ENCODE measurements around the gene LCN15.
A peak's percentile ranks its signal among the peaks of the same experiment; 100 is the strongest.

LCN15 gene

GRCh38 chr9:136721339-136722092 lies 42.8 kb downstream of the LCN15 start:
- Histone ChIP-seq H3K27ac (peak overlapping the region in 4 of 11 experiments; percentile 2 to 26 (median 8); a peak in 3 of 22 replicates), H3K4me3 (no peak overlapping the region), H3K36me3 (peaks cover 56 to 85% (median 65%) of the 10 kb centered on the region in 11 experiments), H3K9ac (peak overlapping the region in 6 of 11 experiments; percentile 6 to 61 (median 22); a peak in 5 of 22 replicates), H3K9me3 (replicated peaks in 1 of 11) (no peaks in the 10 kb centered on the region), H3K27me3 (no peaks in the 10 kb centered on the region), H4K20me1 (peaks cover 74 to 100% (median 93%) of the 10 kb centered on the region in 11 experiments), H3K4me1 (peaks cover 81 to 100% (median 89%) of the 10 kb centered on the region in 10 experiments), H3K4me2 (peak overlapping the region in 10 of 11 experiments; percentile 58 to 100 (median 82); a peak in 10 of 22 replicates)
- no peak for TF ChIP-seq Cebpa-rat (IDR thresholded peaks at IDR 0.05)

GRCh38 chr9:136720898-136721338 lies 43.4 kb downstream of the LCN15 start:
- H3K36me3 ChIP-seq = peaks cover 50 to 85% (median 61%) of the 10 kb centered on the region in 11 experiments
- no peaks in the 10 kb centered on the region for H3K27me3 ChIP-seq
- TF ChIP-seq Cebpa-rat (IDR thresholded peaks at IDR 0.05) = no peak
- H3K9ac ChIP-seq = peak overlapping the region in 10 of 11 experiments; percentile 11 to 61 (median 31); a peak in 12 of 22 replicates
- peak overlapping the region in 10 of 11 experiments; percentile 58 to 100 (median 82); a peak in 16 of 22 replicates for H3K4me2 ChIP-seq
- peaks cover 68 to 100% (median 87%) of the 10 kb centered on the region in 11 experiments for H4K20me1 ChIP-seq
- no peaks in the 10 kb centered on the region for H3K9me3 ChIP-seq (replicated peaks in 1 of 11)
- H3K27ac ChIP-seq = peak overlapping the region in 7 of 11 experiments; percentile 2 to 54 (median 23); a peak in 6 of 22 replicates
- H3K4me3 ChIP-seq = no peak overlapping the region
- peaks cover 75 to 100% (median 89%) of the 10 kb centered on the region in 10 experiments for H3K4me1 ChIP-seq

GRCh38 chr9:136720251-136720897 lies 43.9 kb downstream of the LCN15 start:
- H3K4me3 ChIP-seq = no peak overlapping the region
- no peak for TF ChIP-seq Cebpa-rat (IDR thresholded peaks at IDR 0.05)
- peaks cover 45 to 84% (median 59%) of the 10 kb centered on the region in 11 experiments for H3K36me3 ChIP-seq
- peak overlapping the region in 10 of 11 experiments; percentile 7 to 68 (median 52); a peak in 14 of 22 replicates for H3K9ac ChIP-seq
- H3K4me1 ChIP-seq = peaks cover 69 to 100% (median 89%) of the 10 kb centered on the region in 10 experiments
- peak overlapping the region; percentile 58 to 100 (median 81); a peak in 19 of 22 replicates for H3K4me2 ChIP-seq
- peaks cover 62 to 100% (median 82%) of the 10 kb centered on the region in 11 experiments for H4K20me1 ChIP-seq
- no peaks in the 10 kb centered on the region for H3K27me3 ChIP-seq
- H3K27ac ChIP-seq = peak overlapping the region in 6 of 11 experiments; percentile 4 to 54 (median 24); a peak in 6 of 22 replicates
- H3K9me3 ChIP-seq (replicated peaks in 1 of 11) = no peaks in the 10 kb centered on the region

GRCh38 chr9:136719195-136719880 lies 45.0 kb downstream of the LCN15 start:
- Histone ChIP-seq H3K4me1 (peaks cover 68 to 100% (median 89%) of the 10 kb centered on the region in 10 experiments), H3K9ac (peak overlapping the region; percentile 32 to 68 (median 57); a peak in 18 of 22 replicates), H4K20me1 (peaks cover 52 to 100% (median 72%) of the 10 kb centered on the region in 11 experiments), H3K27me3 (no peaks in the 10 kb centered on the region), H3K4me2 (peak overlapping the region; percentile 58 to 100 (median 81)), H3K9me3 (replicated peaks in 1 of 11) (no peaks in the 10 kb centered on the region), H3K4me3 (0 out of 20 replicates have a peak overlapping the region, but pooled peaks of 1 of the 10 experiments have one; percentile 7), H3K36me3 (peaks cover 34 to 81% (median 49%) of the 10 kb centered on the region in 11 experiments), H3K27ac (peak overlapping the region in 10 of 11 experiments; percentile 11 to 68 (median 57); a peak in 17 of 22 replicates)
- TF ChIP-seq Cebpa-rat (IDR thresholded peaks at IDR 0.05) = no peak

GRCh38 chr9:136718345-136719194 lies 45.7 kb downstream of the LCN15 start:
- H3K27me3 ChIP-seq = no peaks in the 10 kb centered on the region
- no peak for TF ChIP-seq Cebpa-rat (IDR thresholded peaks at IDR 0.05)
- H3K9me3 ChIP-seq (replicated peaks in 1 of 11) = no peaks in the 10 kb centered on the region
- H3K27ac ChIP-seq = peak overlapping the region in 8 of 11 experiments; percentile 22 to 68 (median 54); a peak in 11 of 22 replicates
- H3K4me3 ChIP-seq = 0 out of 20 replicates have a peak overlapping the region, but pooled peaks of 1 of the 10 experiments have one; percentile 7
- peaks cover 44 to 100% (median 64%) of the 10 kb centered on the region in 11 experiments for H4K20me1 ChIP-seq
- peak overlapping the region in 7 of 11 experiments; percentile 48 to 68 (median 59); a peak in 12 of 22 replicates for H3K9ac ChIP-seq
- H3K4me1 ChIP-seq = peaks cover 68 to 100% (median 89%) of the 10 kb centered on the region in 10 experiments
- H3K4me2 ChIP-seq = peak overlapping the region; percentile 58 to 100 (median 81)
- H3K36me3 ChIP-seq = peaks cover 27 to 73% (median 42%) of the 10 kb centered on the region in 11 experiments

GRCh38 chr9:136717399-136717798 lies 46.9 kb downstream of the LCN15 start:
- H3K4me3 ChIP-seq = no peak overlapping the region
- no peak for TF ChIP-seq Cebpa-rat (IDR thresholded peaks at IDR 0.05)
- H3K27me3 ChIP-seq = peaks cover 0 to 4% (median 0%) of the 10 kb centered on the region in 11 experiments; a peak in 1 of 22 replicates
- H3K9me3 ChIP-seq (replicated peaks in 1 of 11) = no peaks in the 10 kb centered on the region
- peak overlapping the region in 9 of 11 experiments; percentile 12 to 100 (median 77); a peak in 16 of 22 replicates for H3K4me2 ChIP-seq
- peak overlapping the region in 3 of 11 experiments; percentile 4 to 36 (median 13); a peak in 2 of 22 replicates for H3K27ac ChIP-seq
- peaks cover 16 to 62% (median 30%) of the 10 kb centered on the region in 11 experiments; a peak in 21 of 22 replicates for H3K36me3 ChIP-seq
- peaks cover 32 to 95% (median 52%) of the 10 kb centered on the region in 11 experiments for H4K20me1 ChIP-seq
- peak overlapping the region in 6 of 11 experiments; percentile 5 to 47 (median 30); a peak in 5 of 22 replicates for H3K9ac ChIP-seq
- peaks cover 68 to 95% (median 88%) of the 10 kb centered on the region in 10 experiments for H3K4me1 ChIP-seq

- Histone ChIP-seq H3K9ac (peak overlapping the region; percentile 55 to 96 (median 91); a peak in 20 of 22 replicates), H3K27ac (peak overlapping the region in 10 of 11 experiments; percentile 55 to 91 (median 89); a peak in 20 of 22 replicates), H3K27me3 (peaks cover 0 to 15% (median 0%) of the 10 kb centered on the region in 11 experiments; a peak in 2 of 22 replicates), H3K4me1 (peaks cover 45 to 88% (median 77%) of the 10 kb centered on the region in 10 experiments), H3K4me3 (peak overlapping the region in 8 of 10 experiments; percentile 71 to 91 (median 82); a peak in 16 of 20 replicates), H4K20me1 (peaks cover 7 to 70% (median 27%) of the 10 kb centered on the region in 11 experiments; a peak in 21 of 22 replicates), H3K9me3 (replicated peaks in 1 of 11) (no peaks in the 10 kb centered on the region), H3K4me2 (peak overlapping the region; percentile 82 to 100 (median 98)), H3K36me3 (peaks cover 0 to 37% (median 6%) of the 10 kb centered on the region in 11 experiments; a peak in 9 of 22 replicates)
- TF ChIP-seq Cebpa-rat (IDR thresholded peaks at IDR 0.05) = no peak
These were observed 49.4 kb downstream of the LCN15 start for GRCh38 chr9:136714893-136715274.
